GM19238 (cell line): ENCODE results near the gene CPNE4.
"Not testable (repeated sequence)": the region's sequence is repeated elsewhere in the genome, so short reads cannot be mapped to it uniquely, and the experiment has no call there.

ENCODE experiments used
- DNase-seq: peaks from one replicate; pipeline ENCODE4 v3.0.0; 2011; ENCODE audit warnings: low spot score; ENCODE audit not compliant: insufficient read length

CPNE4 gene

DNA sequence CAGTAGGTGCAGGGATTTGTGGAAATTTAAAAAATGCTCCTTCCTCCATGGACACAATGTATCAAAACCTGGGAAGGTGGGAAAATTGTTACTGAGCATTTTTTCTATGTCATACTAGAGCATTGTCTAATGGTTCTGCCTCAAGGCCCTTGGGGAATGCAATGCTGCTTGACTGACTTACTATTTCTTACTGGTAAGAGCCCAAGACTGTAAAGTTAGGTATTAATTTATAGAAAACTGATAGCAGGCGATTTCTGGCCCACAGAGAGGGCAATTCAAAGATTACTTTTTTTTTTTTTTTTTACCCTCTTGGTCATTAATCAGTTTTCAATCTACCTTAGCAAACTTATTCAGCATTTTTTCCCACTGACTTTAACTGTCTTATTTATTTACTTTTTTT is 493.5 kb downstream of the CPNE4 start:
- no peak for DNase-seq

DNA sequence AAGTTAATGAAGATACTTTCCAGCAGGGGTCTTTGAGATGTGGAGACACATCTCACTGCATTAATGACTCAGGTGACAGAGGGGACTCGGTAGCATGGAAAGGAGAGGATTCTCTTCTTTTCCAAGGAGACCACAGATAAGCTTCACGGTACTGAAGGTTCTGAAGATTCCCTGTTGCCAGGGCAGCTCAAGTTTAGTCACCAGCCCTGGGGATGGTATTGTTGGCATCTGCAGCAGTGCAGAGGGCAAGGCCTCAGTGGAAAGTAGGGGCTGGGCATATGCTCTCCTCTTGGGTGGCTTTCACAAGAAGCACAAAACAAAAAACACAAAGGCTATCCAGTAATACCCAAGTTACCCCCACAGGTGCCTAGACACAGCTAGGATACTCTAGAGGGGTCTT is 494.0 kb downstream of the CPNE4 start:
- DNase-seq, result no peak

DNA sequence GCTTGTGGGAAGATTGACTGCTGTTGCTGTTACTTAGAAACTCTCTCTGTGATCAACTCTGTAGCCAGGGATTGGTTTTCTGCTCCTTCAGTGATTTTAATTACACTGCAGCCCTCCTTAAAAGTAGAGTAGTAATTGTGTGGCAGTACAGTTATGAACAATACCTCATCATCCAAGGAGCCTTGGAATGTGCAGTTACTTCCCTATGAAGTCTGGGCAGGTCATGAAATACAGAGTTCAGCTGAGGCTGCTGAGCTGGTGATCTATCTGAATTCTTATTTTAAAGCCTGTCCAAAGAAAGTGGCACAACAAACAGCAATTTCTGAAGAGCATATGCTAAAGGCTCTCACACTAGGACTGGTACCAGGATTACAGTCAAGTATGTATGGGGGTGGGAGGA is 494.7 kb downstream of the CPNE4 start:
- no peak for DNase-seq

DNA sequence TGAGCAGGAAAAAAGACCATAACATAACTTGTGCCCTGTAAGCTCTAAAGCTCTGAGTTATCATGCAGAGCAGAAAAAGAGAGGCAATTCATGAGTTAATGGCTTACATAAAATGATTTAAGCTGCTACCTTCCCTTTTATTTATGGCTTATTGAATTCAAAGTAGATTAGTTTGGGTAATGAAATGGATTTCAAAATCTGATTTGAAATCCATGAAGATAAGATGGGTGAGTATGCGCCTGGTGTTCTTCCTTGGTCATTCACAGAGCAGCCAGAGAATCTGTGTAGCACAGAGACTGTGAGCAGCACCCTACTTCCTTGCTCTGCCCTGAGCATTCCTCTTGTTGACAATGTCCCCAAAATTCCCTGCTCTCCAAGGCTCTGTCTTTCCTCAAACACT is 495.8 kb downstream of the CPNE4 start:
- no peak for DNase-seq

DNA sequence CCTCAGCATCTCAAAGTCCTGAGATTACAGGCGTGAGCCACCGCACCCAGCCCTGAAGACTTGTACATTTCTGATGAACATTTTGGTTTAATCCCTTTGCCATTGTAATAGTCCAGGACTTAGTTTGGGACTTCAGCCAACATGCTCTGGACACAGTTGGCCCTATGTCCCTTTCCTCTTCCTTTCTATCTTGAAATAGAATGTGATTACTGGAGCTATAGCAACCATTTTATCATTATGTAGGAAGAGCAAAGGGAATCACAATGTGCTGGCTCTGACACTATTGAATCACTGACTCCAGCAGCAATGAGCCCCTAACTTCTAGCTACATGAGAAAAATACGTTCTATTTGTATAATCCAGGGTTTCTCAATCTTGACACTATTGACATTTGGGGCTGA is 497.3 kb downstream of the CPNE4 start:
- DNase-seq, result no peak

DNA sequence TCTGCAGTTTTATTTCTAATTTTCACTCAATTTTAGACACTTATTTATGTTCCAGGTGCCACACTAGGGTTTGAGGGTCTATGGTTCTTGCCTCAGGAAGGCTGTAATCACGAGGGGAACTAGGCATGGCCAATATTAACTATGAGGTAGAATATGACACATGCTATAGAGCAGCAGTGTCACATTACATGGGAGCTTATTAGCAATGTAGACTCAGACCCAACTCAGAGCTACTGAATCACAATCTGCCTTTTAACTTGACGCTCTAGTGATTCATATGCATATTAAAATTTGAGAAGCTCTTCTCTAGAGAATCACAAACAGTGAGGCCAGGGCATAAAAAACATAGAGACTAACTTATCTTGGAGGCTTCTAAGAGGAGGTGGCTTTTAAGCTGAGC is 499.2 kb downstream of the CPNE4 start:
- no peak for DNase-seq

DNA sequence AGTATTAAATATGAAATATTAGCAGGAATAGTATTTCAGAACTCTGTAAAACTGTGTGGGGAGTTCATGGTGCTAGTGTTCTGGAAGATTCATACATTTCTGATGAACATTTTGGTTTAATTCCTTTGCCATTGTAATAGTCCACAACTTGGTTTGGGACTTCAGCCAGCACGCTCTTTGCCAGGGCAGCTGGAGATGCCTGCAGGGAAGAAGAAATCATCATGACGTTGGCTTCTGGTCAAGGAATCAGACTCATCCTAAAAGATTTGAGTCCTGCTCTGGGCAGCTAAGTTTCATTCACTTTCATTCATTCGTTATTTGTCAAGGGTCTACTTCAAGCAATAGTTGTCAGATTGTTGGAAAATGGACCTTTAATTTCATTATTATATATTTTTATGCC is 499.7 kb downstream of the CPNE4 start:
- no peak for DNase-seq

DNA sequence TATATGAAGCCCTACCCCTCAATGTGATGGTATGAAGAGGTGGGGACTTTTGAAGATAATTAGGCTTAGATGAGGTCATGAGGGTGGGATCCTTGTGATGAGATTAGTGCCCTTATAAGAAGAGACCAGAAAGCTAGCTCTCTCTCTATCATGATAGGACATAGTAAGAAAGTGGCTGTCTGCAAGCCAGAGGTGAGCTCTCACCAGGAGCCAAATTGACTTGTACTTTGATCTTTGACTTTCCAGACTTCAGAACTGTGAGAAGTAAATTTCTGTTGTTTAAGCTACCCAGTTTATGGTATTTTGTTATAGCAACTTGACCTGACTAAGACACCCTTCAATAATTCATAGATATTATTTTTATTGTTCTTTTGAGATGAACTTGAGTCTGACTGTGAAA is 502.2 kb downstream of the CPNE4 start:
- no peak for DNase-seq

DNA sequence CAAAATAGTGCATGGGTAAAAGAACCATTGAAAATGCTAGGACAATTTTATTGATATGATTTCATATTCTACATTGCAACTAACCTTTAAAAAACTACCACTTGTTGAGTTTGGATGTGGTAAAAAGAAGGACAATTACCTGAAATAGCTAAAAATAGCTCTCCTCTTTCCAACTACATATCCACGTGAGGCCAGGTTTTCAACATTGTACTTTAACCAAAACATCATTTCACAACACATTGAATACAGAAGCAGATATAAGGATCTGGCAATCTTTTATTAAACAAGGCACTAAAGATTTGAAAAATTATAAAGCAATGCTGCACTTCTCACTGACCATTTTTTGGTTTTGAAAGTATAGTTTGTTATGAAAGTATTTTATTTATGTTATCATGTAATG is 504.0 kb downstream of the CPNE4 start:
- DNase-seq, result no peak

DNA sequence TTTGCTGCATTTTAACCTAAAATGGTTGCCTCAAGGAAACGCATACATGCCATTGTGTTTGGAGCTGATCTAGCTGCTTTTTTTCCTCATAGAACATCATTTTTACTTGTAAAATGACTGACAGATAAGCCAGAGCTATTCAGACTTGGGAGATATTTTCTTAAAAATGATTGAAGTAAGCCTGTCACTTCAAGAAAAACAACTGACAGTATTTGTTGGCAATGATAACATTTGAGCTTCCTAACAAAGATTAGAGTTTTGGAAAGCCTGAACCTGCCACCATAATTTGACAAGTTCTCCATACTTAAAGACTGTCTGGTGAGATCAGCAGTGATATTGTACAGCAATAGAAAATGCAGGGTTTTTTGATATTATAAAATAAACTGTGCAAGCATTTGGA is 504.4 kb downstream of the CPNE4 start:
- no peak for DNase-seq

DNA sequence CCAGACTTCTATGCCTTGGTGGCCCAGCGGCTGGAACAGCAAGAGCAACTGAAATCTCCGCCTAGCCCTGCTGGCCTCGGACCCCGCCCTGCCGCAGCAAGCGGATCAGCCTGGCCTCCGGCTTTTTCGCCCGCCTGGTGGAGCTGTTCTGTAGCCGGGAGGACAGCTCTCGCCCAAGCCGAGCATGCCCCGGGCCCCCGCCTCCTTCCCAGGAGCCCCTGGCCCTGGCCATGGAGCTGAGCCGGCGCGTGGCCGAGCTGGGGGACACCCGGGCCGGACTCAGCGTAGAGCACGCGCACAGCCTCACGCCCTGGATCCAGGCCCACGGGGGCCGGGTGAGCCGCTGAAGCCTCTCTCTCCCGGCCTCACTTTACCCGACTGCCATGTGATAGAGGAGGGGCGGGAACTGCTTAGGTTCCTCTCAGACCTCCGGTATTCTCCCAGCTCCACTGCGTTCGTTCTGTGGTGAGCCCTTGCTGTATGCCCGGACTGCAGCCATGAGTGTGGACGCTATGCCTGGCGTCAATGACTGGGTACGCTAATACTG is 507.9 kb downstream of the CPNE4 start:
- DNase-seq, result no peak

DNA sequence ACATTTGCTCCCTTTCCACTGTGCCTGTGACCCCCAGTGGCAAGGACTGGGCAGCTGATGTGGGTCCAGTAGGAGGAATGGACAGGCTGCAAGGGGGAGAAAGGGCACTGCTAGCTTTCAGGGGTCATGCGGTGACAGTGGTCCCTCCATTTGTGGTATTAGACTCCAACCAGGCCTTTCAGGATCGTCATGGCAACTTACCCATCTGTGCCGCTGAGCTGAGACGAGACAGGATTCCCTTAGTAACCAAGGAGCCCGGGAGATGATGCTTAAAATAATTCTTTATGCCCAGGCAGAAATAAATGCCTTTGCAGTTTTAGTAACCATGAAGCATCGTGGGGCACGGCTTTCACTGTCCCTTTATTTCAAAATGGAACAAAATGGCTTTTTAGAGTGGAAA is 516.1 kb downstream of the CPNE4 start:
- no peak for DNase-seq

DNA sequence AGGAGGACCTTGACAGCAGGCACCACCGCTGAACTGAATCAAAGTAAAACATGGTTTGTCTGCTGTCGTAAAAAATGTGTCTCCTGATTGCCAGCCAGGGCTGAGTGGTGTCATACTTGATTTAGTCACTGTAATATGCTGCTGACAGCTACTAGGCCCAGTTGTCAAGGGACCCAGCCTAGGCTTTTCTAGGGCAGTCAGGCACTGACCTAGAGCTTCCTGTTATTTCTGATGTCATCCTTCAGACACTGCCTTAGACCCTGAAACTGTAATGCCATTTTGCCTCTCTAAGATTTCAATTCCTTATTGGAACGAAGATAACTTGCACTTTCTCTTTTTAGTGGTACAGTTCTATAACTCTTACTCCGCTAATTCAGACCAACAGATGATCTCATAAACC is 529.4 kb downstream of the CPNE4 start:
- DNase-seq, result no peak

DNA sequence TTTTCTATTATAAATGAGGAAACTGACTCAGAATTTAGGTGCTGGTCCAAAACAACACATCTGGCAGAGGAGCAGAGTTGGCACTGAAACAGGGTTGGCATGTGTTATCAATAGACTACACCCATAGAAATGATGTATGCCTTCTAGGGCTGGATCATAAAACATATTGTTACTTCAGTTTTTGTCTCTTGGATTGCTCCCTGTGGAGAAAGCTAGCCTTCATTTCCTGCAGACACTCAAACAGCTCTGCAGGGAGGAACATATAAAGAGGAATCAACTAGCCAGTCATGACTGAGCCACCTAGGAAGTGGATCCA is 531.5 kb downstream of the CPNE4 start:
- DNase-seq, result no peak

DNA sequence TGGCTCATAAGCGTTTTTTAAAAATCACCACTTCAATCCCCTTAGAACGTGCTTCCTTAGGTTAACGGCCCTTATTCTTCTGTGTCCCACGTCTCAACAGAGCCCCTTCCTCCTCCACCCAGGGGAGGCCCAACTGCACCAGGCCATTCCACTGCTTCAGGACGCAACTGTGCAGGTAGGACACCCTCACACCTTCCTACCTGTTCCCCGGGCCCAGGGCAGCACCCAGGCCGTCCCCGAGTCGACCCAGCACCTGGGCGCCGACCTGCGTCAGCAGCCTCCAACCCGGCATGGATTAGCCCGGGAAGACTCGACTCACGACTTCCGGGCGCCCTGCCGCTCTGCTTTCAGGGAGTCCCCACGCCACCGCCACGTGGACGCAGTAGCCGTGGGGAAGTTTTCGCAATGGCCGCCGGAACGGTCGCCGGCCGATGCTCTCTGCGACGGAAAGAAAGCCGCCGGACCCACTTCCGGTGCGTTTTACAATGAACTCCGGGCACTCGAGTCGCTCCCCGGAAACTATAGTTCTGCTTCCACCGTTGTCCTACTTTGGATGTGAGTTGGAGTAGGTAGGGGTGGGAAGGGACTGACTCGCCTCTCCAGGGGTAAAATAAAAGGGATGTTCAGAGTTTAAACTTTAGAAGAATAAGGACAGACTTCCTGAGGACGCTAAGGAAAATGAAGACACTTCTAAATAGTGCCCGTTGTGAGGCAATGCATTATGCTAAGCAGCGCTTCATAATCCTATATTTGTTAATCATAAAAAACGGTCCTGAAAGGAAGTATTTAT is 532.1 kb downstream of the CPNE4 start, which contains the start of gene MRPL3:
Gene MRPL3 (minus strand): TSS at position 442 of the 790 bp plus-strand sequence. CDS start 150 bp downstream, at position 292.
- DNase-seq, result peak; percentile 60

DNA sequence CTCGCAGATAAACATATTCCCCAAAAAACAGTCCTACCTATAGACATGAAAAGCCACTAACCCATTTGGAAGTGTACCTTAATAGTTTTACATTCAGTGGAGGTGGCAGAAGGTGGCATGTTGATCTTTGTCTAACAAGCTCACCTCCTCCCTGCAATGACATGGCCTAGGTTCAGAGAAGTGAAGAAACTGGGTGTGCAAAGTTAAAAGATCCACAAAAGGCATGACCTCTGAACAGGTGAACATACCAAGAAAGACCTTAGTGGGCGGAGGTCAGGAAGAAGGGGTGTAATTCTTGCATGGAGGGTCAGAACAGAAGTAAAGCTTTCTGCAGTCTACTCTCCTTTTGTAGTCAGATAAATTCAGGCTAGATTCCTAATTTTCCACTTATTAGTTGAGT is 532.9 kb downstream of the CPNE4 start:
- peak; percentile 2 for DNase-seq

DNA sequence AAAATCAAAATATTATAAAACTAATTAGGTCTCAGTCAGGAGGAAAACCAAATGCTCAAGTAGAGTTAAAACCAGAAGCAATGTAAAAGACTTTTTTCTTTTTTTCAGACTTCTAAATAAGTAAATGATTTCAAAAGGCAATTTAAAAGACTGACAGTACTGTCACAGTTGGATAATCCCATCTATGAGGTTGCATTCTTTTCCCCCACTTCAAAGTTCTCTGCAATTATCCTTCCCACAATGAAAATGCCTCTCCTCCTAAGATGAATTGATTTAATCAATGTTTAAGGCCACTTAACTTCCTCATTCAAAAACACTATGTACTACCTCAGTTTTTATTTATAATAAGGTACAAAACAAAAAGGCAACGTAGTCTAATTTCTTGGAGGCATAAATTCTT is 540.1 kb downstream of the CPNE4 start:
- no peak for DNase-seq

DNA sequence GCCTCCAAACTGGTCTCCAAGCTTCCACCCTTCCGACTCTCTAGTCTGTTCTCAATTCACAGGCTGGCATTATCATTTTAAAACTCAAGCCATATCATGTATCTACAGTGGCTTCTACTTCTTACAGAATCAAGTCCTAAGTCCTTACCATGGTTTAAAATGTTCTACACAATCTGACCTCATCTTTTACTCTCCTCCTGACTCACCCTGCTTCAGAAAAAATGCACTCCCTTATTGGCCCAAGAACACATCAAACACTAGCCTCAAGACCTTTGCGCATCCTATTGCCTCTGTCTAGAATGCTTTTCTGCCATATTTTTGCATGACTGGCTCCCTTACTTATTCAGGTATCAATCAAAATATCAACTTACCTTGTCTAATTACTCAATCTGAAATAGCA is 543.0 kb downstream of the CPNE4 start:
- no peak for DNase-seq

DNA sequence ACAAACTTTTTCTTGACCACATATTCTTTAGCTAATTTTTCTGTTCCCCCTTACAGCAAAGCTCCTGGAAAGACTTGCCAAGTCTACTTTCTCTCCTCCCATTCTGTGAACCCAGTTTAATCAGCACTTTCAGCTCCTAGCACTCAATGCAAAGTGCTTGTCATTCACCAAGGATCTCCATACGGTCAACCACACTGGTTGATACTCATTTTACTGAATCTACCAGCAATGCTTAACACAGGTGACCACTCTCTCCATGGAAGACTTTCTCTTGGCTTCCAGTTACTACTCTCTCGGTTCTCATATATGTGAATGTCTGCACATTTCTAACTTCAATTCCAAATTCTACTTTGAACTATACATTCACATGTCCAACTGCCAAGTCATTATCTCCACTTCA is 543.7 kb downstream of the CPNE4 start:
- DNase-seq, result no peak

DNA sequence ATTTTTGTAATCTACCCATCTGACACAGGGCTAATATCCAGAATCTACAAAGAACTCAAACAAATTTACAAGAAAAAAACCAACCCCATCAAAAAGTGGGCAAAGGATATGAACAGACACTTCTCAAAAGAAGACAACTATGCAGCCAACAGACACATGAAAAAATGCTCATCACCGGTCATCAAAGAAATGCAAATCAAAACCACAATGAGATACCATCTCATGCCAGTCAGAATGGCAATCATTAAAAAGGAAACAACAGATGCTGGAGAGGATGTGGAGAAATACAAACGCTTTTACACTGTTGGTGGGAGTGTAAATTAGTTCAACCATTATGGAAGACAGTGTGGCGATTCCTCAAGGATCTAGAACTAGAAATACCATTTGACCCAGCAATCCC is 548.3 kb downstream of the CPNE4 start:
- not testable (repeated sequence) for DNase-seq

DNA sequence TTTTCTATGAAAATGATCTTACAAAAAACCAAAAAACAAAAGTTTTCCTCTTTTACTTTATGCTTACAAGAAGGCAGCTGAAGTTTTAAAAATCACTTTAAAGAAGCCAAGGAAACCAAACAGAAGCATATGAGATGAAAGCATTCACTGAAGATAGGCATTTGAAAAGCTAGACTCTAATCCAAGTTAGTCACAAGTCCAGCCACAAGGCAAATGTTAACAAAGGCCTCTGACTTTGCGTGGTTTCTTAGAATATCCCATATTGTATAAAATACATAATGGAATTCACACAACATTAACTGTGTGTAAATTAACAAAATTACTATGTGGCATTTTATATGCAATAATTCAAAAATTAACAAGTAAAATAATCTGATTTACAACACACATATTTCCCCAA is 549.7 kb downstream of the CPNE4 start:
- no peak for DNase-seq

DNA sequence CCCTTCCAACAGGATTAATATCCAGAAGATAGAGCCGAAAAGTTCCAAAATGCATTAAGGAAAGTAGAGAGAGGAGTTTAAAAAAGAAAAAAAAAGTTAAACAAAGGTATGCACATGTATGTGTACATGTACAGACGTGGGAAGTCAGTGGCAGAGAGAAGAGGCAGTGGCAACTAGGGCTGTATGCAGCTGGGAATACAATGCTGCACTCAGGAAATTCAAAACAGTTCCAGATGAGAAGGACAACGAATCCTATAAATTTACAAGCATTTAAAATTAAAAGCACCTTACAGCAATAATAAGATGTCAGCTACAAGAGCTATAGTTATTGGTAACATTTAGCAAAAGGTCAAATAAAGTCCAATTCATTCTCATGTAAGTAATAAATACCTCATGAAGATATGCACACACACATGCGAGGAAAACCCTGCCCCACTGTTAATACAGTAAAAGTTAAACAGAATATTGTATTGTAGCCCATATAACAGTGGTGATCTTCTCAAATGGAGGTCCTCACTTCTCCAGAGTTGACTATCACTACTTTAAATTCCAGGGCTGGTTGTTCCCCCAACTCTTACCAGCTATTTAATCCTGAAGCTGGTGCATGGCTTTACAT is 550.2 kb downstream of the CPNE4 start:
- DNase-seq, result no peak
